GM19395 (cell line): ENCODE results near the gene WNT9A.

Experiments
- ATAC-seq: cut with Tn5 transposase; IDR thresholded peaks from one replicate; pipeline ENCODE4 v1.9.1; 2021; ENCODE audit warnings: mild to moderate bottlenecking, moderate library complexity; ENCODE audit not compliant: unreplicated experiment

WNT9A gene

GRCh38 chr1:227942021-227942715, 5.6 kb downstream of the WNT9A start:
- ATAC-seq = no peak

GRCh38 chr1:227941509-227942020, 6.2 kb downstream of the WNT9A start:
- ATAC-seq = no peak

- ATAC-seq = no peak
Observed at GRCh38 chr1:227940791-227941241, 6.9 kb downstream of the WNT9A start.

GRCh38 chr1:227939791-227940771, 7.7 kb downstream of the WNT9A start:
- ATAC-seq = no peak

- ATAC-seq = no peak
Observed at GRCh38 chr1:227938911-227939790, 8.6 kb downstream of the WNT9A start.

- no peak for ATAC-seq
Observed at GRCh38 chr1:227938276-227938675, 9.5 kb downstream of the WNT9A start.

GRCh38 chr1:227937838-227938145, 9.9 kb downstream of the WNT9A start:
- ATAC-seq = no peak

- no peak for ATAC-seq
Observed at GRCh38 chr1:227937031-227937837, 10.5 kb downstream of the WNT9A start.

GRCh38 chr1:227935826-227936225, 11.9 kb downstream of the WNT9A start:
- ATAC-seq = no peak

- no peak for ATAC-seq
Observed at GRCh38 chr1:227934476-227935313, 13.0 kb downstream of the WNT9A start.

- no peak for ATAC-seq
Observed at GRCh38 chr1:227929751-227930472, 17.8 kb downstream of the WNT9A start.

GRCh38 chr1:227928811-227929375, 18.8 kb downstream of the WNT9A start:
- ATAC-seq = no peak

- no peak for ATAC-seq
Observed at GRCh38 chr1:227927971-227928741, 19.6 kb downstream of the WNT9A start.

GRCh38 chr1:227926896-227927885, 20.5 kb downstream of the WNT9A start:
- ATAC-seq = no peak

- no peak for ATAC-seq
Observed at GRCh38 chr1:227926216-227926791, 21.4 kb downstream of the WNT9A start.
